NCI-H1048 (cell line): ENCODE measurements around the gene IL17A.

ENCODE experiments used
- DNase-seq: peaks from one replicate; lab custom pipeline; 2025; lab: John Stamatoyannopoulos, UW

IL17A gene

GRCh38 chr6:52186075-52186474 is at the start of gene IL17A:
Gene IL17A (plus strand): TSS chr6:52186375. CDS start chr6:52186432, 57 bp downstream.
- DNase-seq = no peak

- DNase-seq = no peak
Measured at GRCh38 chr6:52136934-52137467, 49.2 kb upstream of the IL17A start.

- no peak for DNase-seq
Measured at GRCh38 chr6:52138284-52138683, 47.9 kb upstream of the IL17A start.

GRCh38 chr6:52139985-52140680 is 46.0 kb upstream of the IL17A start:
- DNase-seq = no peak

- DNase-seq = no peak
Measured at GRCh38 chr6:52141596-52141995, 44.6 kb upstream of the IL17A start.

- DNase-seq = no peak
Measured at GRCh38 chr6:52142556-52142955, 43.6 kb upstream of the IL17A start.

- DNase-seq = no peak
Measured at GRCh38 chr6:52143551-52143950, 42.6 kb upstream of the IL17A start.

GRCh38 chr6:52144196-52145076 is 41.7 kb upstream of the IL17A start:
- no peak for DNase-seq

- no peak for DNase-seq
Measured at GRCh38 chr6:52146851-52147445, 39.2 kb upstream of the IL17A start.

GRCh38 chr6:52149076-52149475 is 37.1 kb upstream of the IL17A start:
- DNase-seq = no peak

- DNase-seq = no peak
Measured at GRCh38 chr6:52149949-52150348, 36.2 kb upstream of the IL17A start.

- DNase-seq = no peak
Measured at GRCh38 chr6:52152070-52152423, 34.1 kb upstream of the IL17A start.

- no peak for DNase-seq
Measured at GRCh38 chr6:52152711-52153160, 33.4 kb upstream of the IL17A start.

- DNase-seq = no peak
Measured at GRCh38 chr6:52154381-52154780, 31.8 kb upstream of the IL17A start.

- DNase-seq = no peak
Measured at GRCh38 chr6:52155791-52156576, 30.2 kb upstream of the IL17A start.

- DNase-seq = no peak
Measured at GRCh38 chr6:52157301-52157941, 28.8 kb upstream of the IL17A start.

GRCh38 chr6:52160472-52161104 is 25.6 kb upstream of the IL17A start:
- no peak for DNase-seq

- no peak for DNase-seq
Measured at GRCh38 chr6:52161689-52162438, 24.3 kb upstream of the IL17A start.

- DNase-seq = no peak
Measured at GRCh38 chr6:52162940-52163908, 23.0 kb upstream of the IL17A start.
